H9 (cell line): ENCODE data around the gene ADGRD1. TPM values are rescaled to one million over a fixed set of nuclear protein-coding genes. Genes with fewer than 3 reads are reported as not detected.

Experiments
- DNase-seq: peaks from one replicate; pipeline ENCODE4 v3.0.0-alpha.2; 2017
- H2AFZ ChIP-seq: one replicate; pipeline ENCODE4 v1.6.1; 2013; ENCODE audit warnings: mild to moderate bottlenecking, low read length, control low read depth, moderate library complexity
- H2AK5ac ChIP-seq: 2 replicates; pipeline ENCODE4 v1.6.1; 2013; ENCODE audit warnings: low read length, control low read depth, mixed read lengths; ENCODE audit not compliant: insufficient read length
- H2BK120ac ChIP-seq: one replicate; pipeline ENCODE4 v1.6.1; 2013; ENCODE audit warnings: low read depth, mild to moderate bottlenecking, low read length, control low read depth, inconsistent platforms; ENCODE audit not compliant: poor library complexity, severe bottlenecking
- H2BK12ac ChIP-seq: 2 replicates; pipeline ENCODE4 v1.6.1; 2013; ENCODE audit warnings: low read length, control low read depth, mixed read lengths, low read depth; ENCODE audit not compliant: insufficient read length
- H2BK15ac ChIP-seq: 2 replicates; pipeline ENCODE4 v1.6.1; 2013; ENCODE audit warnings: low read depth, low read length, control low read depth
- H2BK20ac ChIP-seq: one replicate; pipeline ENCODE4 v1.6.1; 2013; ENCODE audit warnings: low read depth, mild to moderate bottlenecking, low read length, control low read depth, inconsistent platforms; ENCODE audit not compliant: poor library complexity, severe bottlenecking
- H2BK5ac ChIP-seq: 2 replicates; pipeline ENCODE4 v1.6.1; 2013; ENCODE audit warnings: low read length, control low read depth, mixed read lengths; ENCODE audit not compliant: insufficient read length
- H3K14ac ChIP-seq: 2 replicates; pipeline ENCODE4 v1.6.1; 2013; ENCODE audit warnings: low read length, control low read depth; ENCODE audit not compliant: insufficient read depth
- H3K18ac ChIP-seq: 2 replicates; pipeline ENCODE4 v1.6.1; 2013; ENCODE audit warnings: low read depth, mild to moderate bottlenecking, mixed read lengths, low read length, control low read depth; ENCODE audit not compliant: insufficient read length
- H3K23ac ChIP-seq: 2 replicates; pipeline ENCODE4 v1.6.1; 2013; ENCODE audit warnings: low read length, control low read depth, mixed read lengths, low read depth; ENCODE audit not compliant: insufficient read length
- H3K23me2 ChIP-seq: 2 replicates; pipeline ENCODE4 v1.6.1; 2013; ENCODE audit warnings: low read depth, mild to moderate bottlenecking, mixed read lengths, low read length, control low read depth; ENCODE audit not compliant: insufficient read length, poor library complexity, severe bottlenecking
- H3K27ac ChIP-seq: 2 replicates; pipeline ENCODE4 v1.5.1; 2013; ENCODE audit warnings: low read length, control low read depth, mixed read lengths, low read depth; ENCODE audit not compliant: insufficient read length
- H3K27me3 ChIP-seq: 2 replicates; pipeline ENCODE4 v1.6.1; 2013; ENCODE audit warnings: low read length, control low read depth, inconsistent platforms; ENCODE audit not compliant: insufficient read depth
- H3K4ac ChIP-seq: 2 replicates; pipeline ENCODE4 v1.6.1; 2013; ENCODE audit warnings: low read depth, mild to moderate bottlenecking, control low read depth, inconsistent platforms, low read length, moderate library complexity
- H3K4me1 ChIP-seq: 2 replicates; pipeline ENCODE4 v1.6.1; 2013; ENCODE audit warnings: low read length, control low read depth, inconsistent platforms; ENCODE audit not compliant: insufficient read depth
- H3K4me2 ChIP-seq: 2 replicates; pipeline ENCODE4 v1.6.1; 2013; ENCODE audit warnings: low read length, control low read depth, mixed read lengths; ENCODE audit not compliant: insufficient read length, insufficient read depth
- H3K56ac ChIP-seq: 2 replicates; pipeline ENCODE4 v1.6.1; 2013; ENCODE audit warnings: low read depth, mild to moderate bottlenecking, mixed read lengths, low read length, control low read depth; ENCODE audit not compliant: insufficient read length
- H3K79me1 ChIP-seq: 2 replicates; pipeline ENCODE4 v1.6.1; 2013; ENCODE audit warnings: low read depth, mild to moderate bottlenecking, moderate library complexity, low read length, control low read depth, inconsistent platforms; ENCODE audit not compliant: insufficient read depth, poor library complexity, severe bottlenecking
- H3K79me2 ChIP-seq: 2 replicates; pipeline ENCODE4 v1.6.1; 2013; ENCODE audit warnings: low read length, control low read depth, inconsistent platforms; ENCODE audit not compliant: insufficient read depth
- H3K9ac ChIP-seq: 2 replicates; pipeline ENCODE4 v1.6.1; 2013; ENCODE audit warnings: low read length, control low read depth, mixed read lengths; ENCODE audit not compliant: insufficient read length; ENCODE audit errors: extremely low read depth
- H3K9me3 ChIP-seq: one replicate; pipeline ENCODE4 v1.6.1; 2013; ENCODE audit warnings: low read depth, low read length, inconsistent platforms; ENCODE audit not compliant: control insufficient read depth
- H3T11ph ChIP-seq: one replicate; pipeline ENCODE4 v1.6.1; 2013; ENCODE audit warnings: mild to moderate bottlenecking, low read length, control low read depth, inconsistent platforms
- H4K20me1 ChIP-seq: one replicate; pipeline ENCODE4 v1.6.1; 2013; ENCODE audit not compliant: control insufficient read depth, insufficient read length, insufficient read depth
- H4K5ac ChIP-seq: 2 replicates; pipeline ENCODE4 v1.6.1; 2013; ENCODE audit warnings: low read depth, mild to moderate bottlenecking, mixed read lengths, low read length, control low read depth; ENCODE audit not compliant: insufficient read length
- H4K8ac ChIP-seq: replicated peaks from 2 replicates; pipeline ENCODE4 v1.6.1; 2013; ENCODE audit warnings: low read length, control low read depth, mixed read lengths, low read depth; ENCODE audit not compliant: insufficient read length
- H4K91ac ChIP-seq: 2 replicates; pipeline ENCODE4 v1.6.1; 2013; ENCODE audit warnings: low read depth, mild to moderate bottlenecking, moderate library complexity, mixed read lengths, low read length, control low read depth; ENCODE audit not compliant: insufficient read length
- H3K27ac Mint-ChIP-seq, 3 experiments: 2 replicates in 2 of 3; 3 replicates in 1 of 3; pipeline ENCODE4 v1.8.0; 2020 to 2021; ENCODE audit warnings: mixed read lengths in 3 of 3, mild to moderate bottlenecking in 1 of 3, moderate library complexity in 1 of 3
- H3K27me3 Mint-ChIP-seq: 2 replicates; pipeline ENCODE4 v1.8.0; 2021; ENCODE audit warnings: low read depth, mild to moderate bottlenecking, moderate library complexity, mixed read lengths
- H3K36me3 Mint-ChIP-seq, 3 experiments: 2 replicates in 2 of 3; 3 replicates in 1 of 3; pipeline ENCODE4 v1.8.0; 2020 to 2021; ENCODE audit warnings: low read depth in 3 of 3, mixed read lengths in 3 of 3; ENCODE audit not compliant: insufficient read depth in 1 of 3
- H3K4me1 Mint-ChIP-seq, 2 experiments: 2 replicates each; pipeline ENCODE4 v1.8.0; 2020; ENCODE audit warnings: mixed read lengths in 2 of 2
- H3K4me3 Mint-ChIP-seq, 2 experiments: 2 replicates in 1 of 2; 3 replicates in 1 of 2; pipeline ENCODE4 v1.8.0; 2020 to 2021; ENCODE audit warnings: mild to moderate bottlenecking in 2 of 2, mixed read lengths in 2 of 2, moderate library complexity in 1 of 2
- H3K9me3 Mint-ChIP-seq, 2 experiments: 2 replicates in 1 of 2; 3 replicates in 1 of 2; pipeline ENCODE4 v1.8.0; 2020; ENCODE audit warnings: mild to moderate bottlenecking in 2 of 2, mixed read lengths in 2 of 2, moderate library complexity in 1 of 2
- WGBS: extraction: QIAGEN DNeasy Blood & Tissue Kit; methylation state at CpG from one replicate; pipeline ENCODE4 v1.1.7; 2013; ENCODE audit warnings: missing lambda C conversion rate, low lambda C conversion rate, mixed read lengths; ENCODE audit not compliant: insufficient read length; ENCODE audit errors: extremely low coverage; 5-methylcytosine and 5-hydroxymethylcytosine counted together
- total RNA-seq: library from RNA; stranded (reverse); gene quantifications from 2 replicates; pipeline ENCODE4 v1.2.1, GENCODE V29; 2021
- TF ChIP-seq, protein P1 (sequence below): fragments of 200-600 bp; sonication (generic); conservative IDR thresholded peaks from 3 replicates; pipeline ENCODE4 v1.8.0; 2021; ENCODE audit warnings: antibody characterized with exemption, mild to moderate bottlenecking

The ADGRD1 gene
- total RNA-seq, 1 experiment from 2014 or later: 0.52 TPM

- Histone ChIP-seq H2BK15ac (no peak overlapping the region), H3K4me1 (no peaks in the 10 kb centered on the region), H2AK5ac (no peak overlapping the region), H3K9me3 (no peaks in the 10 kb centered on the region), H3K9ac (no peak overlapping the region), H2BK12ac (no peak overlapping the region), H4K8ac (no peak overlapping the region), H3K79me2 (no peaks in the 10 kb centered on the region), H3K18ac (no peak overlapping the region), H2BK120ac (no peak overlapping the region), H3K27ac (no peak overlapping the region), H3K14ac (no peak overlapping the region), H4K91ac (no peak overlapping the region), H2BK20ac (no peak overlapping the region), H3K27me3 (no peaks in the 10 kb centered on the region), H3K23ac (no peak overlapping the region), H4K5ac (no peak overlapping the region), H3K4me2 (no peak overlapping the region), H2BK5ac (no peak overlapping the region), H3K56ac (no peak overlapping the region), H2AFZ (no peak overlapping the region), H4K20me1 (no peaks in the 10 kb centered on the region), H3K23me2 (no peaks in the 10 kb centered on the region), H3K79me1 (no peaks in the 10 kb centered on the region), H3K4ac (no peak overlapping the region), H3T11ph (no peak overlapping the region)
- Mint-ChIP-seq H3K27ac (no peak overlapping the region), H3K4me3 (no peak overlapping the region), H3K4me1 (peaks cover 10 to 14% of the 10 kb centered on the region in 2 experiments), H3K36me3 (no peaks in the 10 kb centered on the region; a peak in 1 of 7 replicates), H3K9me3 (no peaks in the 10 kb centered on the region), H3K27me3 (peaks cover 9% of the 10 kb centered on the region)
- TF ChIP-seq, protein P1, sequence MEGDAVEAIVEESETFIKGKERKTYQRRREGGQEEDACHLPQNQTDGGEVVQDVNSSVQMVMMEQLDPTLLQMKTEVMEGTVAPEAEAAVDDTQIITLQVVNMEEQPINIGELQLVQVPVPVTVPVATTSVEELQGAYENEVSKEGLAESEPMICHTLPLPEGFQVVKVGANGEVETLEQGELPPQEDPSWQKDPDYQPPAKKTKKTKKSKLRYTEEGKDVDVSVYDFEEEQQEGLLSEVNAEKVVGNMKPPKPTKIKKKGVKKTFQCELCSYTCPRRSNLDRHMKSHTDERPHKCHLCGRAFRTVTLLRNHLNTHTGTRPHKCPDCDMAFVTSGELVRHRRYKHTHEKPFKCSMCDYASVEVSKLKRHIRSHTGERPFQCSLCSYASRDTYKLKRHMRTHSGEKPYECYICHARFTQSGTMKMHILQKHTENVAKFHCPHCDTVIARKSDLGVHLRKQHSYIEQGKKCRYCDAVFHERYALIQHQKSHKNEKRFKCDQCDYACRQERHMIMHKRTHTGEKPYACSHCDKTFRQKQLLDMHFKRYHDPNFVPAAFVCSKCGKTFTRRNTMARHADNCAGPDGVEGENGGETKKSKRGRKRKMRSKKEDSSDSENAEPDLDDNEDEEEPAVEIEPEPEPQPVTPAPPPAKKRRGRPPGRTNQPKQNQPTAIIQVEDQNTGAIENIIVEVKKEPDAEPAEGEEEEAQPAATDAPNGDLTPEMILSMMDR: no peak
- no CpG with 5 or more reads among the region's 1 CpG for WGBS
- no peak for DNase-seq
Measured at GRCh38 chr12:131112021-131112420, 158.3 kb downstream of the ADGRD1 start.
